Cortex of kidney (tissue), 1 donor: Measurements from ENCODE around the gene CERS2.

Source experiments
- DNase-seq: peaks from one replicate; lab custom pipeline; 2025; lab: John Stamatoyannopoulos, UW

Gene CERS2

GRCh38 chr1:150997126-150997872 is 22.7 kb upstream of the CERS2 start:
- no peak for DNase-seq

- DNase-seq = no peak
Measured at GRCh38 chr1:150995896-150996295, 21.3 kb upstream of the CERS2 start.

DNA sequence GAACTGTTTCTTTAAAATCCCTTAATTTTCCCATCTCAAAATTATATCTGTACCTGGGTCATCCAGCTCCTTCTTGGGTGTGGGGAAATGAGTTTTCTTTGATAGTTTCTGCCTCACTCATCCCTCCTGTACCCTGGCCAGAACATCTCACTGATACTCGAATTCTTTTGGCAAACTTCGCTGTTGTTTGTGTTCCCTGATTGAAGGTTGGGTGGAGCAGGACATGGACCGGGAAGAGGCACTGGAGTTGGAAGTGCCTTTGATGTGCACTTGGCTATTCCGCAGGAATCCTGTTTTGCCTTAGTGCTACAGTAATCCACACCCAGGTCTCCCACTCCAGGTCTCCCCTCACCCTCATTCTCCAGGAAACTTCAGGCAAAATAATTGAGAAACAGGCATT is 20.8 kb upstream of the CERS2 start:
- no peak for DNase-seq

- no peak for DNase-seq
Measured at GRCh38 chr1:150994248-150994647, 19.6 kb upstream of the CERS2 start.

DNA sequence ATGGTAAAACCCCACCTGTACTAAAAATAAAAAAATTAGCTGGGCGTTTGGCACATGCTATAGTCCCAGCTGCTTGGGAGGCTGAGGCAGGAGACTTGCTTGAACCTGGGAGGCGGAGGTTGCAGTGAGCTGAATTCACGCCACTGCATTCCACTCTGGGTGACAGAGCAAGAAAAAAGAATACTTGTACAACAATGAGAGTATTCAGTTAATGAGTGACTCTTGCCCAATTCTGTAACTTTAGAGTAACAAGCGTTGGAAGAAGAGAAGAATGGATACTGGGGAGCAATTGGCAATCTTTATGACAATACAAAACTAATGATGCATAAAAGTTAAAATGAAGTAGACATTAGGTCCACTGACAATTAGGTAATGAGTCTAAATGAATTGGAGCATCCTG is 18.0 kb upstream of the CERS2 start:
- DNase-seq = no peak

- DNase-seq = no peak
Measured at GRCh38 chr1:150987924-150988323, 13.3 kb upstream of the CERS2 start.

DNA sequence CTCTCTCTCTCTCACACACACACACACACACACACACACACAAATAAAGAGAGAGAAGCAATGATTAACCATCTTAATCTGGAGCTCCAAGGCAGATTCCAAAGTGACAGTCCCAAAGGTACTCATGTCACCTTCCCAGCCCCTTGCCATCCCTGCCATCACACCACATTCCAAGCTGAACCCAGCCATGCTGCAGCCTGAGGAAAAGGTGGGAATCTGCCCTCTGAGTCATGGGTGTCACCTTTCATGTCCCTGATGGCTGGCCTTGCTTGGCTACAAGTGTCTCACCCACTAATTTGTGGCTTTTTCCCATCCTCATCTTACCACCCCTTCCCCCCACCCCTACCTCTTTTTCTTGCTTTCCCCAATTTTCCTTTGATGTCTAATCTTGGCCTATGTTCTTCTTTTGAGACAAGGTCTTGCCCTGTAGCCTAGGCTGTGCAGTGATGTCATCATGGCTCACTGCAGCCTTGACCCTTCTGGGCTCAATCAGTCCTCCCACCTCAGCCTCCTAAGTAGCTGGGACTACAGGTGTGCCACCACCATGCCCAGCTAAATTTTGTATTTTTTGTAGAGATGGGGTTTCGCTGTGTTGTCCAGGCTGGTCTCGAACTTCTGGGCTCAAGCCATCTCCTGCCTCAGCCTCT is 10.7 kb upstream of the CERS2 start:
- no peak for DNase-seq

DNA sequence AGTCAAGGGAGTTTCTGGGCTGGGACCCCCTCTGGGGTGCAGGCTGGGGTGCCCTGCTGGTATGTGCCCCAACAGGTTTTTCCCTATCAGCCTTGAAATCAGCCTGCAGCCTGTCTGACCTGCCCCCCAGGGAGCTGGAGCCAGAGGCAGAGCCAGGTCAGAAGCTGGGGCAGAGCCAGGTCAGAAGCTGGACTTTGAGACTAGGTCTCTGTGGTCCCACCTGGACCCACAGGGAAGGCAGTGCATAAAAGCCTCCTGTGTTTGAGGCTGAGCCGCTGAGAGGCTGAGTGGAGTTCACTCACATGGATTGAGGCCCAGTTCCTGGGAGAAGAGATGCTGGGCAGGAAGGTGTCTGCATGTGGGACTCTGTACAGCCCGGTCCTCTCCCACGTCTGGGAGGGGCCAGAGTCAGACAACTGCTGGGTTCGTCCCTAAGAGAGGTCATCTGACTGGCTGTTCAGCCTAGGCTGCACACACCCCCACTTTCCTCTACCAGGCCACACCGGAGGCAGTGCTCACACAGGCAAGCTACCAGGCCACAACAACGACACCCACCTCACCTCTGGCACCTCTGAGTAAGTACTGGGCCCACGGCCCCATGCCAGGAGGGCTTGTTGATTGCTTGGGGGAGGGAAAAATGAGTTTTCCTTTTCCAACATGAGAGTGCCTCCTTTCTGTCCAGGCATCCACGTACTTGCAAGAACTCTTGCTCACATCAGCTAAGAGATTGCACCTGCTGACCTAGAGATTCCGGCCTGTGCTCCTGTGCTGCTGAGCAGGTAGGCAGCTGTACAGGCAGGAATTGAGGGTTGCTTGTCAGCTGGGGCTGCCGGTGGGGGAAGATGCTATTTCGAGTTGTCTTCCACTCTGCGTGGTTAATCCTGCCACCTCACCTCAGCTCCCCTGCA is 7.4 kb upstream of the CERS2 start, which contains the start of gene ANXA9:
Gene ANXA9, plus strand, starts transcription at position 488 of the 908 bp plus-strand sequence. CDS start 814 bp downstream, outside the sequence.
- DNase-seq = no peak

DNA sequence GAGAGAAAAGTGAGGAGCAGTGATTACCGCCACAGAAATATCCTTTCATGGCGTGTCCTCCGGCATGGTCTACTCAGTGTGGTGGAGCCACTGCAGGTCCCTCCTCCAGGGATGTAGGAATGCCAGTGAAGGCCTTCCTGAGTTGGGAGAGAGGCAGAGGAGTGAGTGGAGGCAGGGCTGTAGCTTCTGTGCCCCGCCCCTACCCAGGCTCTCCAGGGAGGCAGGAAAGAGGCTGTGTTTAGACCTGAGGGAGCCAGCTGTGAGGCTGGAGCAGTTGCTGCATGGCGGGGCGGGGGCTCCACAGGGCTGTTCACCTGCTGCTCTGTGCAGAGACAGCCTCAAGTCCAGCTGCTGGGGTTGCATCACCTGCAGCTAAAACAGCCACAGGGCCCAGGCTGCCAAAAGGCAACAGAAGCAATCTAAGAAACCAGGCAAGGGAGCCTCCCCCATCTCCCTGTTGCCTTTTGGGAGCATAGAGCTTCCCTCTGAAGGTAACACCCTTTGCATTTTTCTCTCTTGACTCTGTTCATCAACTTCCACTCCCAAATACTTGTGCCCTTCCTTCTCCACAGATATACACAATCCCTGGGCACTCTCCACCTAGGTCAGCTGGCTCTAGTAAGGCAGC is 6.7 kb upstream of the CERS2 start:
- no peak for DNase-seq

DNA sequence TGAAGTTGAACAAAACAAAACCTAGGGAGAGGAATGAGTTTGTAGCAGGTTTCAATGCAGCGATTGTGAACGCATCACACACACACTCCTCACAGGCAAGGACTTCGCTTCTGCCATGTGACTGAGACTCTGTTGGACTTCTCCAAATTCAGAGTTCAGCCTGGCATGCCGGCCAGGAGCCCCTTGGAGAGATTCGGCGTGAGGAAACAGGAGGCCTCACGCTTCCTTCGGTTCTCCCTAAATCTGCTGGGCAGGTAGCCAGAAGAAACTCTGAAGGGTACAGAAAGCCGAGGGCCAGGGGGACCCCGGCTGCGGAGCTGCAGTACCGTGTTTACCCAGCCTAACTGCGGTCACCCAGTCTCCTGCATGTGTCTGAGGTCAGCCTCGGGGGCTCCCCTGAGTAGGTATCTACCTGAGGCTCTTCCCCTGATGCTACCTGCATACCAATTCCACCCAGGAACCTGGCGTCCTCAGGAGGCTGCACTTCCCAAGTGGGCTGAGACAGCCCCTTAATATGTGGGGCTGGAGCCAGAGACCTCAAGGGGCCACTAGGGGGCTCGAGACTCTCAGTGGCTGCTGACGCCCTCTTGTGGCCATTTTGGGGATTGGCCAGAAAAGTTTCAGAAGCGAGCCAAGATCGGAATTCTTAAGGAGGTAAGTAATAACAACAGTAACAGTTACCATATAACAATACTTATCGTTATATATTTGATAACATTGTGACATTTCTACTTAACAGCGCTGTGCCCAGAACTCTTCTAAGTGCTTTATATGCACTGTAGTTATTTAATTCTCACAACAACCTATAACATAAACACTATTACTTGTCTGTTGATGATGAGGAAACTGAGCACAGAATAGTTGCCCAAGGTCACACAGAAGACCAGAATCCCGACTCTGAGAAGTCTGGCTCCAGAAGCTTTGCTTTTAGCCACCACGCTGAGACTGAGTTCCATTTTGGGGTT is 4.7 kb upstream of the CERS2 start:
- no peak for DNase-seq

DNA sequence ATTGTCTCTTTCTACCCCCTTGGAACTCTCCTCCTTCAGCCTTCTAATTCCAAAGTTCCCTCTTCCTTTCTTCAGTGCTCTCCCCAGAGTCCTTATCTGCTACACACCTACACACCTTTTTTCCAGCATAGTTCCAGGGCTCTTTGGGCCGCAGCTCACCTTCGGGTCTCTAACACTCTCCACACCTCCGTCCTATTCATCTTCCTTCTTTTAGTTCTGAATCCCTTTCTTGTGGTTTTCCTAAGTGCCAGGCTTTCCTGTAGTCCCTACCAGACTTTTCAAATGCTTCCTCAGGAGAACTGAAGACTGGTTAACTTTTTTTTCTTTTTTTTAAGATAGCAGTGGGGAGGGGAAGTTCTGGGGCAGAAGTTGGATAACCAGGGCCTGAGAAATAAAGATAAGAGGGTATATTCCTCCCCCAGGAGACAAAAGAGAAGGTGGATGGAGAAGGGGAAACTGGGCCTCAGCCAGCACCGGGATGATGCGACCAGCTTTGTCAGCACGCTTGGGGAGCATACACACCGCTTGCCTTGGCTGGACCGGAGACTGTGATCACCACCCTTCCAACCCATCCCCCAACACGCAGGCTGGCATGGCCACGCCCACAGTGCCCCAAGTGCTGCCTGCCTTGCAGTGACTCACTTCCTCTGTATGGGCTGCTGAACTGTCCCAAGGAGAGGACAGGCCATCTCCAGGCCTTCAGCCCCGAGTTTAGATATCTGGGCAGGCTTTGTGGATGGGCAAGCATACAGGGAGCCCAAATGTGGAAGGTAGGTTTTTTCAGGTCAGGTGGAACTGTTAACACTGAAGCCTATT is 2.5 kb upstream of the CERS2 start:
- DNase-seq = no peak

DNA sequence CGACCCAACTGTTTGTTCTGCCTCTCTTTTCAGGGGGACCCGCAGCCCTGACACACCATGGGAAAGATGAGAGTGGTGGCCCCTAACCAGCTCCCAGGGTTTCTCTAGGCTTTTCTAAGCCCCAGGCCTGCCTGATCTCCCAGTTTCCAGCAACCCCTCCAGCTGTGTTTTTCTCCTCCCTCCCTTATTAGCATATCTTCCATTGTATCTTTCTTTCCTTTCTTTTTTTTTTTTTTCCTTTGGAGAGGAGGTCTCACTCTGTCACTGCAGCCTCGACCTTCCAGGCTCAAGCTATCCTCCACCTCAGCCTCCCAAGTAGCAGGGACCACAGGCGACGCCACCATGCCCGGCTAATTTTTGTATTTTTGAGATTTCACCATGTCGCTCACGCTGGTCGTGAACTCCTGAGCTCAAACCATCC is 1.8 kb upstream of the CERS2 start:
- DNase-seq = no peak

- DNase-seq = no peak
Measured at GRCh38 chr1:150973836-150974579, 627 bp downstream of the CERS2 start.

DNA sequence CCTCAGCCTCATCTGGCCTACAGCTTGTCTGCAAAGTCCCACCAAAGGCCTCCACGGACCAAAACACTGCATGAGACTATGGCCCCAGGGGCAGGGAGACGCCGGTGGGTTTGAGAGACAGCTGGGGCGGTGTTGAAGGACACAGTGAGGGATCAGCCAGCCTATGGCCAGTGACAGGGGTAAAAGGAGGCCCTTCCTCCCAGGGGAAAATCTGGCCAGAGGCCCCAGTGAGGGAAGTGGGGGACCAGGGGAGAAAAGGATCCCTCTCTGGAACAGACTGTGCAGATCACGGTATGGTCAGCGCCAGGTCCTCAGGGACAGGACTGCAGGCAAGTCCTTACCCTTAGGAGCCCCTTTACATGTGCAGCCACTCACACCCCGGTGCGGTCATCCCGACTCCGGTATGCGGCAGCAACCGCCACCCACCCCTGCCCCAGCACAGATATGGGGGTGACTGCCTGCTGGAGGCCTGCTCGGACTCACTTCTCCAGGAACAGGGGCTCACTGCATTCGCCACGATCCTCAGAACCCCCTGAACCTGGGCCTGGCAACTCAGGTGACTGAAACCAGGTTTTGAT is 1.3 kb downstream of the CERS2 start:
- no peak for DNase-seq

- no peak for DNase-seq
Measured at GRCh38 chr1:150972417-150972940, 2.2 kb downstream of the CERS2 start.

GRCh38 chr1:150971583-150972416 is 2.8 kb downstream of the CERS2 start:
- DNase-seq = no peak

- DNase-seq = no peak
Measured at GRCh38 chr1:150970808-150971582, 3.6 kb downstream of the CERS2 start.
